ENCODE data around the gene BCKDHB. TPM values are rescaled to one million over a fixed set of nuclear protein-coding genes. Genes with fewer than 3 reads are reported as not detected.
"Not testable (repeated sequence)": the region's sequence is repeated elsewhere in the genome, so short reads cannot be mapped to it uniquely, and the experiment has no call there.

BCKDHB gene
- total RNA-seq, 4 donors from 2014 or later, result 1.6 to 6.9 (median 4.8) TPM

GRCh38 chr6:80210618-80211017 is 104.1 kb downstream of the BCKDHB start:
- TF ChIP-seq POLR2A (IDR thresholded peaks at IDR 0.05), result no peak
- TF ChIP-seq CTCF (IDR thresholded peaks at IDR 0.05 in 4 of 5, conservative IDR thresholded peaks at IDR 0.05 in 1 of 5), result no peak
- H3K36me3 ChIP-seq, result no peaks in the 10 kb centered on the region
- intact Hi-C loops (cut with DNase I; ENCODE audit: low total_unique reads) (loop anchor here (5.0 kb wide), 1 partner anchor 1542 kb away; the partner anchor contains the start of gene TENT5A), in situ Hi-C loops (cut with MboI; ENCODE audit: low sequenced_read_pairs in 4 of 4) (no loop called here)
- no peaks in the 10 kb centered on the region for H3K27me3 ChIP-seq
- no peak overlapping the region for H3K4me3 ChIP-seq
- DNase-seq, result no peak
- H3K9me3 ChIP-seq, result no peaks in the 10 kb centered on the region
- no peak overlapping the region for H3K27ac ChIP-seq
- H3K4me1 ChIP-seq, result peaks cover 22 to 24% of the 10 kb centered on the region in 2 donors
- peak; percentile 63 to 74 for ATAC-seq

- no peak for TF ChIP-seq POLR2A (IDR thresholded peaks at IDR 0.05)
- TF ChIP-seq CTCF (IDR thresholded peaks at IDR 0.05 in 4 of 5, conservative IDR thresholded peaks at IDR 0.05 in 1 of 5), result no peak
- intact Hi-C loops (cut with DNase I; ENCODE audit: low total_unique reads), result loop anchor here (5.0 kb wide), 1 partner anchor 1541 kb away; the partner anchor contains the start of gene TENT5A
- DNase-seq, result no peak
- no peak overlapping the region for H3K4me3 ChIP-seq
- no peak overlapping the region for H3K27ac ChIP-seq
- no peaks in the 10 kb centered on the region for H3K36me3 ChIP-seq
- H3K4me1 ChIP-seq, result peaks cover 22 to 24% of the 10 kb centered on the region in 2 donors
- H3K27me3 ChIP-seq, result no peaks in the 10 kb centered on the region
- ATAC-seq, result peak in 1 of 2 donors; percentile 46
- in situ Hi-C loops (cut with MboI; ENCODE audit: low sequenced_read_pairs in 4 of 4), result no loop called here
- no peaks in the 10 kb centered on the region for H3K9me3 ChIP-seq
Observed at GRCh38 chr6:80211286-80211685, 104.8 kb downstream of the BCKDHB start.

DNA sequence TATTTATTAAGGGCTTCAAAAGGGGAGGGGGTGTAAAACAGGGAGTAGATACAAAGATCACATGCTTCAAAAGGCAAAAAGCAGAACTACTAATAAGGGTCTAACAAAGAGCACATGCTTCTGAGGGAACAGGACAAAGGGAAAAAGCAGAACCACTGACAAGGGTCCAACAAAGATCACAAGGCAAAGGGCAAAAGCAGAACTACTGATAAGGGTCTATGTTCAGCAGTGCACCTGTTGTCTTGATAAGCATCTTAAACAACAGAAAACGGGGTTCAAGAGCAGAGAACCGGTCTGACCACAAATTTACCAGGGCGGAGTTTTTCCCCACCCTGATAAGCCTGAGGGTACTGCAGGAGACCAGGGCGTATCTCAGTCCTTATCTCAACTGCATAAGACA is 105.4 kb downstream of the BCKDHB start:
- intact Hi-C loops (cut with DNase I; ENCODE audit: low total_unique reads), result loop anchor here (5.0 kb wide), 1 partner anchor 1540 kb away; the partner anchor contains the start of gene TENT5A
- H3K27ac ChIP-seq; in situ Hi-C loops (cut with MboI; ENCODE audit: low sequenced_read_pairs in 4 of 4); H3K27me3 ChIP-seq; H3K4me3 ChIP-seq; H3K9me3 ChIP-seq; H3K36me3 ChIP-seq; ATAC-seq; DNase-seq: not testable (repeated sequence)
- peaks cover 22 to 24% of the 10 kb centered on the region in 2 donors for H3K4me1 ChIP-seq

GRCh38 chr6:80214436-80215022 is 108.1 kb downstream of the BCKDHB start:
- intact Hi-C loops (cut with DNase I; ENCODE audit: low total_unique reads), result loop anchor here (5.0 kb wide), 1 partner anchor 1538 kb away; the partner anchor contains the start of gene TENT5A

More at GRCh38 chr6:80214436-80215022, 108.1 kb downstream of the BCKDHB start:
- no peaks in the 10 kb centered on the region for H3K27me3 ChIP-seq
- H3K4me3 ChIP-seq, result no peak overlapping the region
- peaks cover 15 to 21% of the 10 kb centered on the region in 2 donors for H3K4me1 ChIP-seq
- H3K27ac ChIP-seq, result no peak overlapping the region
- ATAC-seq (peak; percentile 63 to 77), DNase-seq (no peak)
- H3K36me3 ChIP-seq, result no peaks in the 10 kb centered on the region
- H3K9me3 ChIP-seq, result no peaks in the 10 kb centered on the region
- in situ Hi-C loops (cut with MboI; ENCODE audit: low sequenced_read_pairs in 4 of 4), result no loop called here
- TF ChIP-seq CTCF (IDR thresholded peaks at IDR 0.05 in 4 of 5, conservative IDR thresholded peaks at IDR 0.05 in 1 of 5) (peak; percentile 21 to 77 (median 51)), POLR2A (IDR thresholded peaks at IDR 0.05) (no peak)

Data from gastrocnemius medialis (tissue), 4 donors.